ENCODE data around the gene FAM83C.

The FAM83C gene

GRCh38 chr20:35297740-35298139, 5.5 kb upstream of the FAM83C start:
- H3K4me1 Mint-ChIP-seq (ENCODE audit: low read depth) = peaks cover 11% of the 10 kb centered on the region
- H3K4me3 Mint-ChIP-seq = no peak overlapping the region
- H3K27me3 Mint-ChIP-seq = peaks cover 6% of the 10 kb centered on the region
- intact Hi-C loops (cut with micrococcal nuclease) = no loop called here
- H3K27ac Mint-ChIP-seq = no peak overlapping the region
- H3K36me3 Mint-ChIP-seq (ENCODE audit: low read depth) = peaks cover 8% of the 10 kb centered on the region
- no peaks in the 10 kb centered on the region for H3K9me3 Mint-ChIP-seq

GRCh38 chr20:35297155-35297554, 4.9 kb upstream of the FAM83C start:
- Mint-ChIP-seq H3K4me1 (ENCODE audit: low read depth) (peaks cover 11% of the 10 kb centered on the region), H3K36me3 (ENCODE audit: low read depth) (peaks cover 8% of the 10 kb centered on the region), H3K27ac (no peak overlapping the region), H3K9me3 (no peaks in the 10 kb centered on the region), H3K27me3 (peaks cover 6% of the 10 kb centered on the region), H3K4me3 (no peak overlapping the region)
- intact Hi-C loops (cut with micrococcal nuclease) = no loop called here

GRCh38 chr20:35296101-35296554, 3.9 kb upstream of the FAM83C start:
- H3K27me3 Mint-ChIP-seq = peaks cover 6% of the 10 kb centered on the region
- H3K9me3 Mint-ChIP-seq = no peaks in the 10 kb centered on the region
- no peaks in the 10 kb centered on the region for H3K36me3 Mint-ChIP-seq (ENCODE audit: low read depth)
- H3K4me3 Mint-ChIP-seq = no peak overlapping the region
- H3K4me1 Mint-ChIP-seq (ENCODE audit: low read depth) = peaks cover 11% of the 10 kb centered on the region
- H3K27ac Mint-ChIP-seq = no peak overlapping the region
- intact Hi-C loops (cut with micrococcal nuclease) = no loop called here

GRCh38 chr20:35295674-35296073, 3.4 kb upstream of the FAM83C start:
- H3K9me3 Mint-ChIP-seq = no peaks in the 10 kb centered on the region
- H3K36me3 Mint-ChIP-seq (ENCODE audit: low read depth) = no peaks in the 10 kb centered on the region
- H3K27ac Mint-ChIP-seq = no peak overlapping the region
- H3K27me3 Mint-ChIP-seq = peaks cover 8% of the 10 kb centered on the region
- intact Hi-C loops (cut with micrococcal nuclease) = no loop called here
- peaks cover 11% of the 10 kb centered on the region for H3K4me1 Mint-ChIP-seq (ENCODE audit: low read depth)
- no peak overlapping the region for H3K4me3 Mint-ChIP-seq

- Mint-ChIP-seq H3K4me3 (no peak overlapping the region), H3K9me3 (no peaks in the 10 kb centered on the region), H3K27me3 (peaks cover 8% of the 10 kb centered on the region), H3K4me1 (ENCODE audit: low read depth) (peaks cover 10% of the 10 kb centered on the region), H3K27ac (no peak overlapping the region), H3K36me3 (ENCODE audit: low read depth) (no peaks in the 10 kb centered on the region)
- intact Hi-C loops (cut with micrococcal nuclease) = no loop called here
Measured at GRCh38 chr20:35295058-35295457, 2.8 kb upstream of the FAM83C start.

- Mint-ChIP-seq H3K4me3 (no peak overlapping the region), H3K4me1 (ENCODE audit: low read depth) (peaks cover 4% of the 10 kb centered on the region), H3K27ac (no peak overlapping the region), H3K9me3 (no peaks in the 10 kb centered on the region), H3K36me3 (ENCODE audit: low read depth) (no peaks in the 10 kb centered on the region), H3K27me3 (peaks cover 8% of the 10 kb centered on the region)
- intact Hi-C loops (cut with micrococcal nuclease) = no loop called here
Measured at GRCh38 chr20:35294293-35294685, 2.1 kb upstream of the FAM83C start.

- H3K36me3 Mint-ChIP-seq (ENCODE audit: low read depth) = no peaks in the 10 kb centered on the region
- peaks cover under 1% of the 10 kb centered on the region for H3K4me1 Mint-ChIP-seq (ENCODE audit: low read depth)
- no peaks in the 10 kb centered on the region for H3K9me3 Mint-ChIP-seq
- H3K27me3 Mint-ChIP-seq = peaks cover 8% of the 10 kb centered on the region
- H3K4me3 Mint-ChIP-seq = no peak overlapping the region
- intact Hi-C loops (cut with micrococcal nuclease) = no loop called here
- H3K27ac Mint-ChIP-seq = no peak overlapping the region
Measured at GRCh38 chr20:35293303-35294292, 1.4 kb upstream of the FAM83C start.

GRCh38 chr20:35292504-35293285, 470 bp upstream of the FAM83C start:
- no peaks in the 10 kb centered on the region for H3K4me1 Mint-ChIP-seq (ENCODE audit: low read depth)
- no peaks in the 10 kb centered on the region for H3K36me3 Mint-ChIP-seq (ENCODE audit: low read depth)
- H3K9me3 Mint-ChIP-seq = no peaks in the 10 kb centered on the region
- H3K27me3 Mint-ChIP-seq = peaks cover 7% of the 10 kb centered on the region
- H3K4me3 Mint-ChIP-seq = no peak overlapping the region
- intact Hi-C loops (cut with micrococcal nuclease) = no loop called here
- no peak overlapping the region for H3K27ac Mint-ChIP-seq

GRCh38 chr20:35290887-35291417, 1.3 kb downstream of the FAM83C start:
- Mint-ChIP-seq H3K27me3 (peaks cover 5% of the 10 kb centered on the region), H3K36me3 (ENCODE audit: low read depth) (no peaks in the 10 kb centered on the region), H3K9me3 (no peaks in the 10 kb centered on the region), H3K4me1 (ENCODE audit: low read depth) (no peaks in the 10 kb centered on the region), H3K4me3 (no peak overlapping the region), H3K27ac (no peak overlapping the region)
- intact Hi-C loops (cut with micrococcal nuclease) = no loop called here

- Mint-ChIP-seq H3K27ac (no peak overlapping the region), H3K4me1 (ENCODE audit: low read depth) (no peaks in the 10 kb centered on the region)
Measured at GRCh38 chr20:35290186-35290886, 1.9 kb downstream of the FAM83C start.

GRCh38 chr20:35288325-35289060, 3.7 kb downstream of the FAM83C start:
- H3K27me3 Mint-ChIP-seq = peaks cover 5% of the 10 kb centered on the region
- peaks cover 12% of the 10 kb centered on the region for H3K36me3 Mint-ChIP-seq (ENCODE audit: low read depth)
- no peaks in the 10 kb centered on the region for H3K9me3 Mint-ChIP-seq
- no peak overlapping the region for H3K27ac Mint-ChIP-seq
- peaks cover 9% of the 10 kb centered on the region for H3K4me1 Mint-ChIP-seq (ENCODE audit: low read depth)
- H3K4me3 Mint-ChIP-seq = no peak overlapping the region
- intact Hi-C loops (cut with micrococcal nuclease) = no loop called here

More at GRCh38 chr20:35290186-35290886, 1.9 kb downstream of the FAM83C start:
- intact Hi-C loops (cut with micrococcal nuclease) = no loop called here
- H3K27me3 Mint-ChIP-seq = peaks cover 5% of the 10 kb centered on the region
- H3K36me3 Mint-ChIP-seq (ENCODE audit: low read depth) = no peaks in the 10 kb centered on the region
- no peak overlapping the region for H3K4me3 Mint-ChIP-seq
- H3K9me3 Mint-ChIP-seq = no peaks in the 10 kb centered on the region

GRCh38 chr20:35287509-35288324, 4.5 kb downstream of the FAM83C start:
- Mint-ChIP-seq H3K27me3 (peaks cover 5% of the 10 kb centered on the region), H3K4me1 (ENCODE audit: low read depth) (peaks cover 15% of the 10 kb centered on the region), H3K4me3 (no peak overlapping the region), H3K27ac (no peak overlapping the region), H3K36me3 (ENCODE audit: low read depth) (peaks cover 18% of the 10 kb centered on the region), H3K9me3 (no peaks in the 10 kb centered on the region)
- intact Hi-C loops (cut with micrococcal nuclease) = no loop called here

Measured in dendritic cell treated with granulocyte-macrophage colony-stimulating factor and Interleukin-4, amounts not matched to agents 40 ng/mL and 50 ng/mL, for 4 days (primary cell).